GM19239 (cell line): ENCODE results near the gene STK10.

Source experiments
- DNase-seq: peaks from one replicate; pipeline ENCODE4 v3.0.0; 2011; ENCODE audit warnings: low spot score; ENCODE audit not compliant: insufficient read length
- FAIRE-seq: peaks from 2 replicates; lab custom pipeline; 2011; peaks lifted over from hg19 to GRCh38; lab: Jason Lieb, UNC

Gene STK10

GRCh38 chr5:172096207-172096940, 91.7 kb downstream of the STK10 start:
- DNase-seq, result no peak
- no peak for FAIRE-seq

GRCh38 chr5:172095368-172096206, 92.4 kb downstream of the STK10 start:
- FAIRE-seq, result no peak
- DNase-seq, result no peak

GRCh38 chr5:172093965-172094364, 94.1 kb downstream of the STK10 start:
- no peak for FAIRE-seq
- DNase-seq, result no peak

- DNase-seq, result no peak
- no peak for FAIRE-seq
These were observed 94.5 kb downstream of the STK10 start for GRCh38 chr5:172093559-172093958.

- DNase-seq (no peak), FAIRE-seq (no peak)
These were observed 95.9 kb downstream of the STK10 start for GRCh38 chr5:172091956-172092732.

- no peak for DNase-seq
- FAIRE-seq, result no peak
These were observed 97.0 kb downstream of the STK10 start for GRCh38 chr5:172090976-172091547.

GRCh38 chr5:172089298-172090117, 98.5 kb downstream of the STK10 start:
- DNase-seq, result no peak
- no peak for FAIRE-seq

GRCh38 chr5:172088801-172089200, 99.2 kb downstream of the STK10 start:
- no peak for FAIRE-seq
- no peak for DNase-seq

- no peak for FAIRE-seq
- no peak for DNase-seq
These were observed 101.6 kb downstream of the STK10 start for GRCh38 chr5:172086194-172086975.

- DNase-seq (no peak), FAIRE-seq (no peak)
These were observed 102.3 kb downstream of the STK10 start for GRCh38 chr5:172085738-172086137.

GRCh38 chr5:172082180-172082579, 105.8 kb downstream of the STK10 start:
- DNase-seq, result no peak
- no peak for FAIRE-seq

- FAIRE-seq (no peak), DNase-seq (no peak)
These were observed 108.1 kb downstream of the STK10 start for GRCh38 chr5:172079876-172080275.

GRCh38 chr5:172078726-172079345, 109.2 kb downstream of the STK10 start:
- DNase-seq (no peak), FAIRE-seq (no peak)

- FAIRE-seq (no peak), DNase-seq (no peak)
These were observed 110.2 kb downstream of the STK10 start for GRCh38 chr5:172077664-172078425.

GRCh38 chr5:172076761-172077244, 111.2 kb downstream of the STK10 start:
- DNase-seq (no peak), FAIRE-seq (no peak)

- DNase-seq, result no peak
- FAIRE-seq, result no peak
These were observed 112.4 kb downstream of the STK10 start for GRCh38 chr5:172075656-172076055.

GRCh38 chr5:172074896-172075295, 113.1 kb downstream of the STK10 start:
- no peak for DNase-seq
- FAIRE-seq, result no peak
